ENCODE results near the gene CEP20. TPM values are rescaled to one million over a fixed set of nuclear protein-coding genes. Genes with fewer than 3 reads are reported as not detected.

CEP20 gene
- polyA plus RNA-seq, 1 of the 3 experiments (the other 2 are of a cell fraction), result 14.8 TPM

DNA sequence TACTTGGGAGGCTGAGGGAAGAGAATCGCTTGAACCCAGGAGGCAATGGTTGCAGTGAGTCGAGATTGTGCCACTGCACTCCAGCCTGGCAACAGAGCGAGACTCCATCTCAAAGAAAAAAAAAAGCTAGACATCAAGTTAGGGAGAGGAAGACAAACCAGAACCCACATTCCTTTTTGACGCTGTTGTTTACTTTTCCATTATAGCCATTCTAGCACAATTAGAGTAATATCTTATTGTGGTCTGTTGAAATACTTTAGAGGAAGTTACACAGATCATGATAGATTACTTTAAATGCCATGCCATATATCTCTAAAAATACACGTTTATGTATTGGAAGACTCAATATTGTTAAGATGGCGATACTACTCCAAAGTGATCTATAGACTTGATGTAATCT lies 44.5 kb upstream of the CEP20 start:
- Histone ChIP-seq H3F3A (replicated peaks; ENCODE audit: insufficient read depth) (peaks cover 4% of the 10 kb centered on the region), H3K4me1 (ENCODE audit: control insufficient read depth in 1 of 2, insufficient read depth in 2 of 2, low read depth in 1 of 2, low read length in 1 of 2) (no peaks in the 10 kb centered on the region), H2AFZ (ENCODE audit: low read depth) (no peak overlapping the region), H3K36me3 (replicated peaks in 1 of 2; ENCODE audit: control insufficient read depth in 1 of 2, insufficient read depth in 2 of 2, low read length in 1 of 2) (no peaks in the 10 kb centered on the region), H3K4me2 (no peak overlapping the region), H3K79me2 (ENCODE audit: insufficient read depth) (no peaks in the 10 kb centered on the region), H3K27me3 (ENCODE audit: insufficient read depth) (no peaks in the 10 kb centered on the region), H3K4me3 (ENCODE audit: low read depth in 2 of 2, low read length in 1 of 2) (no peak overlapping the region), H3K9me3 (peaks cover 9% of the 10 kb centered on the region), H3K27ac (ENCODE audit: low read depth in 2 of 2, low read length in 1 of 2) (no peak overlapping the region), H3K9me2 (no peaks in the 10 kb centered on the region), H3K9ac (no peak overlapping the region), H4K20me1 (ENCODE audit: insufficient read depth) (no peaks in the 10 kb centered on the region)
- TF ChIP-seq ELF1 (IDR thresholded peaks at IDR 0.05) (no peak), TCF12 (IDR thresholded peaks at IDR 0.05) (no peak), USF1 (IDR thresholded peaks at IDR 0.05; ENCODE audit: borderline replicate concordance, low read depth) (no peak), RFX5 (IDR thresholded peaks at IDR 0.05; ENCODE audit: low read length) (no peak), FOXJ3 (CRISPR knock-in tag; IDR thresholded peaks at IDR 0.05) (no peak), IRF3 (IDR thresholded peaks at IDR 0.05; ENCODE audit: low read depth, low read length) (no peak), MEF2A (IDR thresholded peaks at IDR 0.05; ENCODE audit: borderline replicate concordance, low read depth) (no peak), TAF1 (IDR thresholded peaks at IDR 0.05; ENCODE audit: borderline replicate concordance, low read depth, low read length) (no peak), EZH2phosphoT487 (IDR thresholded peaks at IDR 0.05; ENCODE audit: borderline replicate concordance, low read depth) (no peak), RCOR1 (IDR thresholded peaks at IDR 0.05; ENCODE audit: low read length) (no peak), TEAD4 (IDR thresholded peaks at IDR 0.05; ENCODE audit: borderline replicate concordance, insufficient read depth) (no peak)
- TF ChIP-seq, protein P1, sequence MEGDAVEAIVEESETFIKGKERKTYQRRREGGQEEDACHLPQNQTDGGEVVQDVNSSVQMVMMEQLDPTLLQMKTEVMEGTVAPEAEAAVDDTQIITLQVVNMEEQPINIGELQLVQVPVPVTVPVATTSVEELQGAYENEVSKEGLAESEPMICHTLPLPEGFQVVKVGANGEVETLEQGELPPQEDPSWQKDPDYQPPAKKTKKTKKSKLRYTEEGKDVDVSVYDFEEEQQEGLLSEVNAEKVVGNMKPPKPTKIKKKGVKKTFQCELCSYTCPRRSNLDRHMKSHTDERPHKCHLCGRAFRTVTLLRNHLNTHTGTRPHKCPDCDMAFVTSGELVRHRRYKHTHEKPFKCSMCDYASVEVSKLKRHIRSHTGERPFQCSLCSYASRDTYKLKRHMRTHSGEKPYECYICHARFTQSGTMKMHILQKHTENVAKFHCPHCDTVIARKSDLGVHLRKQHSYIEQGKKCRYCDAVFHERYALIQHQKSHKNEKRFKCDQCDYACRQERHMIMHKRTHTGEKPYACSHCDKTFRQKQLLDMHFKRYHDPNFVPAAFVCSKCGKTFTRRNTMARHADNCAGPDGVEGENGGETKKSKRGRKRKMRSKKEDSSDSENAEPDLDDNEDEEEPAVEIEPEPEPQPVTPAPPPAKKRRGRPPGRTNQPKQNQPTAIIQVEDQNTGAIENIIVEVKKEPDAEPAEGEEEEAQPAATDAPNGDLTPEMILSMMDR (IDR thresholded peaks at IDR 0.05), result no peak
- TF ChIP-seq, protein P2, sequence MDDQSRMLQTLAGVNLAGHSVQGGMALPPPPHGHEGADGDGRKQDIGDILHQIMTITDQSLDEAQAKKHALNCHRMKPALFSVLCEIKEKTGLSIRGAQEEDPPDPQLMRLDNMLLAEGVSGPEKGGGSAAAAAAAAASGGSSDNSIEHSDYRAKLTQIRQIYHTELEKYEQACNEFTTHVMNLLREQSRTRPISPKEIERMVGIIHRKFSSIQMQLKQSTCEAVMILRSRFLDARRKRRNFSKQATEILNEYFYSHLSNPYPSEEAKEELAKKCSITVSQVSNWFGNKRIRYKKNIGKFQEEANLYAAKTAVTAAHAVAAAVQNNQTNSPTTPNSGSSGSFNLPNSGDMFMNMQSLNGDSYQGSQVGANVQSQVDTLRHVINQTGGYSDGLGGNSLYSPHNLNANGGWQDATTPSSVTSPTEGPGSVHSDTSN (IDR thresholded peaks at IDR 0.05), result no peak
- TF ChIP-seq, protein P3, sequence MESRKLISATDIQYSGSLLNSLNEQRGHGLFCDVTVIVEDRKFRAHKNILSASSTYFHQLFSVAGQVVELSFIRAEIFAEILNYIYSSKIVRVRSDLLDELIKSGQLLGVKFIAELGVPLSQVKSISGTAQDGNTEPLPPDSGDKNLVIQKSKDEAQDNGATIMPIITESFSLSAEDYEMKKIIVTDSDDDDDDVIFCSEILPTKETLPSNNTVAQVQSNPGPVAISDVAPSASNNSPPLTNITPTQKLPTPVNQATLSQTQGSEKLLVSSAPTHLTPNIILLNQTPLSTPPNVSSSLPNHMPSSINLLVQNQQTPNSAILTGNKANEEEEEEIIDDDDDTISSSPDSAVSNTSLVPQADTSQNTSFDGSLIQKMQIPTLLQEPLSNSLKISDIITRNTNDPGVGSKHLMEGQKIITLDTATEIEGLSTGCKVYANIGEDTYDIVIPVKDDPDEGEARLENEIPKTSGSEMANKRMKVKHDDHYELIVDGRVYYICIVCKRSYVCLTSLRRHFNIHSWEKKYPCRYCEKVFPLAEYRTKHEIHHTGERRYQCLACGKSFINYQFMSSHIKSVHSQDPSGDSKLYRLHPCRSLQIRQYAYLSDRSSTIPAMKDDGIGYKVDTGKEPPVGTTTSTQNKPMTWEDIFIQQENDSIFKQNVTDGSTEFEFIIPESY (IDR thresholded peaks at IDR 0.05; ENCODE audit: borderline replicate concordance, low read depth), result no peak
- TF ChIP-seq, protein P4, sequence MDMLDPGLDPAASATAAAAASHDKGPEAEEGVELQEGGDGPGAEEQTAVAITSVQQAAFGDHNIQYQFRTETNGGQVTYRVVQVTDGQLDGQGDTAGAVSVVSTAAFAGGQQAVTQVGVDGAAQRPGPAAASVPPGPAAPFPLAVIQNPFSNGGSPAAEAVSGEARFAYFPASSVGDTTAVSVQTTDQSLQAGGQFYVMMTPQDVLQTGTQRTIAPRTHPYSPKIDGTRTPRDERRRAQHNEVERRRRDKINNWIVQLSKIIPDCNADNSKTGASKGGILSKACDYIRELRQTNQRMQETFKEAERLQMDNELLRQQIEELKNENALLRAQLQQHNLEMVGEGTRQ (IDR thresholded peaks at IDR 0.05; ENCODE audit: borderline replicate concordance, low read depth, low read length), result no peak
- CTCF ChIA-PET, result interaction anchor here (0.8 kb wide), 1 partner anchor 58 kb away, joined by 3 read pairs; no protein-coding TSS in a partner anchor
- WGBS (ENCODE audit: low lambda C conversion rate), result 75% methylated on average over 6 of the region's 6 CpGs
- POLR2A ChIA-PET, result no interaction called here
- no peak for DNase-seq
